ENCODE measurements around the gene CASKIN2. TPM values are rescaled to one million over a fixed set of nuclear protein-coding genes. Genes with fewer than 3 reads are reported as not detected.

Gene CASKIN2
- total RNA-seq, 1 experiment from 2014 or later = 40.0 TPM

GRCh38 chr17:75509528-75510258 lies 5.6 kb downstream of the CASKIN2 start:
- H3K27me3 ChIP-seq (ENCODE audit: control insufficient read depth, insufficient read depth, low read length) = no peaks in the 10 kb centered on the region
- TF ChIP-seq TCF7L2 (IDR thresholded peaks at IDR 0.05; ENCODE audit: low read depth, low read length) (no peak), POLR2AphosphoS5 (IDR thresholded peaks at IDR 0.05; ENCODE audit: low read depth, low read length) (no peak), SIN3A (IDR thresholded peaks at IDR 0.05; ENCODE audit: borderline replicate concordance, insufficient read depth, low read depth, low read length) (no peak)
- TF ChIP-seq, protein P1, sequence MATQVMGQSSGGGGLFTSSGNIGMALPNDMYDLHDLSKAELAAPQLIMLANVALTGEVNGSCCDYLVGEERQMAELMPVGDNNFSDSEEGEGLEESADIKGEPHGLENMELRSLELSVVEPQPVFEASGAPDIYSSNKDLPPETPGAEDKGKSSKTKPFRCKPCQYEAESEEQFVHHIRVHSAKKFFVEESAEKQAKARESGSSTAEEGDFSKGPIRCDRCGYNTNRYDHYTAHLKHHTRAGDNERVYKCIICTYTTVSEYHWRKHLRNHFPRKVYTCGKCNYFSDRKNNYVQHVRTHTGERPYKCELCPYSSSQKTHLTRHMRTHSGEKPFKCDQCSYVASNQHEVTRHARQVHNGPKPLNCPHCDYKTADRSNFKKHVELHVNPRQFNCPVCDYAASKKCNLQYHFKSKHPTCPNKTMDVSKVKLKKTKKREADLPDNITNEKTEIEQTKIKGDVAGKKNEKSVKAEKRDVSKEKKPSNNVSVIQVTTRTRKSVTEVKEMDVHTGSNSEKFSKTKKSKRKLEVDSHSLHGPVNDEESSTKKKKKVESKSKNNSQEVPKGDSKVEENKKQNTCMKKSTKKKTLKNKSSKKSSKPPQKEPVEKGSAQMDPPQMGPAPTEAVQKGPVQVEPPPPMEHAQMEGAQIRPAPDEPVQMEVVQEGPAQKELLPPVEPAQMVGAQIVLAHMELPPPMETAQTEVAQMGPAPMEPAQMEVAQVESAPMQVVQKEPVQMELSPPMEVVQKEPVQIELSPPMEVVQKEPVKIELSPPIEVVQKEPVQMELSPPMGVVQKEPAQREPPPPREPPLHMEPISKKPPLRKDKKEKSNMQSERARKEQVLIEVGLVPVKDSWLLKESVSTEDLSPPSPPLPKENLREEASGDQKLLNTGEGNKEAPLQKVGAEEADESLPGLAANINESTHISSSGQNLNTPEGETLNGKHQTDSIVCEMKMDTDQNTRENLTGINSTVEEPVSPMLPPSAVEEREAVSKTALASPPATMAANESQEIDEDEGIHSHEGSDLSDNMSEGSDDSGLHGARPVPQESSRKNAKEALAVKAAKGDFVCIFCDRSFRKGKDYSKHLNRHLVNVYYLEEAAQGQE (IDR thresholded peaks at IDR 0.05; ENCODE audit: insufficient read depth in 1 of 2, low read depth in 2 of 2, low read length in 1 of 2) = no peak
- TF ChIP-seq, protein P2, sequence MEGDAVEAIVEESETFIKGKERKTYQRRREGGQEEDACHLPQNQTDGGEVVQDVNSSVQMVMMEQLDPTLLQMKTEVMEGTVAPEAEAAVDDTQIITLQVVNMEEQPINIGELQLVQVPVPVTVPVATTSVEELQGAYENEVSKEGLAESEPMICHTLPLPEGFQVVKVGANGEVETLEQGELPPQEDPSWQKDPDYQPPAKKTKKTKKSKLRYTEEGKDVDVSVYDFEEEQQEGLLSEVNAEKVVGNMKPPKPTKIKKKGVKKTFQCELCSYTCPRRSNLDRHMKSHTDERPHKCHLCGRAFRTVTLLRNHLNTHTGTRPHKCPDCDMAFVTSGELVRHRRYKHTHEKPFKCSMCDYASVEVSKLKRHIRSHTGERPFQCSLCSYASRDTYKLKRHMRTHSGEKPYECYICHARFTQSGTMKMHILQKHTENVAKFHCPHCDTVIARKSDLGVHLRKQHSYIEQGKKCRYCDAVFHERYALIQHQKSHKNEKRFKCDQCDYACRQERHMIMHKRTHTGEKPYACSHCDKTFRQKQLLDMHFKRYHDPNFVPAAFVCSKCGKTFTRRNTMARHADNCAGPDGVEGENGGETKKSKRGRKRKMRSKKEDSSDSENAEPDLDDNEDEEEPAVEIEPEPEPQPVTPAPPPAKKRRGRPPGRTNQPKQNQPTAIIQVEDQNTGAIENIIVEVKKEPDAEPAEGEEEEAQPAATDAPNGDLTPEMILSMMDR (IDR thresholded peaks at IDR 0.05) = no peak
- no peaks in the 10 kb centered on the region for H3K9me3 ChIP-seq (ENCODE audit: control insufficient read depth, insufficient read depth, low read depth, low read length)
- DNase-seq (ENCODE audit: low read depth, low spot score) = no peak
- ChIA-PET POLR2A (no interaction called here), CTCF (no interaction called here)
- no peaks in the 10 kb centered on the region; the same call in 1 of the 2 replicates for H3K36me3 ChIP-seq (ENCODE audit: control insufficient read depth, insufficient read depth, low read length)
- peaks cover 42% of the 10 kb centered on the region for H3K4me1 ChIP-seq (ENCODE audit: control insufficient read depth, insufficient read depth, low read length)
- no peak overlapping the region for H3K27ac ChIP-seq (ENCODE audit: low read length)
- ATAC-seq = no peak
- in situ Hi-C loops (cut with HindIII; ENCODE audit: low pct_unique_long_range_greater_than_20kb, low sequenced_read_pairs) (no loop called here), intact Hi-C loops (cut with micrococcal nuclease; ENCODE audit: unreplicated experiment) (loop anchor here (5.0 kb wide), 1 partner anchor 82 kb away; no protein-coding TSS in a partner anchor)
- H3K4me3 ChIP-seq (ENCODE audit: low read depth in 2 of 2, low read length in 2 of 2) = no peak overlapping the region
- no TSS peak for BruUV-seq (replicated peaks)

DNA sequence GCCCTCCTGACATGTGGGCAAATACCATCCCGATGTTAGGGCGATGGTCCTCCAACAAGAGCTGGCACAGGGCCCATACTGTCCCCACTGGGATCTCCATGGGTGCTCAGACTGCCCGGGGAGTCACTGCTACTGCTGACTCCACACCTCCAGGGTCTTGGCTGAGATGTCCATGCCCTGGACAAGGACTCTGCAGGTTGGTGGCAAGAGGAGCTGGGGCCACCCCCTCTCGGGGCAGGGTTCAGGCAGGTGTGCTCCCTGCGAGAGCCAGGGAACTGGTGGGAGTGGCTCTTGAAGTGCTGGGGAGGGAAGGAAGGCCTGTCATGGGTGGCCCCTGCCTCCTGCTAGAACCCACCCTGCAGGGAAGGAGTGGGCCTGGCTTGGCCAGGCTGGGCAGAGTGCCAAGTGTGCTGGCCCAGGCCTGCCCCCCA lies 6.4 kb downstream of the CASKIN2 start:
- Histone ChIP-seq H3K4me1 (ENCODE audit: control insufficient read depth, insufficient read depth, low read length) (peaks cover 35% of the 10 kb centered on the region), H3K27me3 (ENCODE audit: control insufficient read depth, insufficient read depth, low read length) (no peaks in the 10 kb centered on the region), H3K27ac (ENCODE audit: low read length) (no peak overlapping the region), H3K9me3 (ENCODE audit: control insufficient read depth, insufficient read depth, low read depth, low read length) (no peaks in the 10 kb centered on the region), H3K4me3 (ENCODE audit: low read depth in 2 of 2, low read length in 2 of 2) (no peak overlapping the region), H3K36me3 (ENCODE audit: control insufficient read depth, insufficient read depth, low read length) (no peaks in the 10 kb centered on the region)
- ChIA-PET POLR2A (no interaction called here), CTCF (interaction anchor here (0.7 kb wide), 1 partner anchor 111 kb away, joined by 4 read pairs; no protein-coding TSS in a partner anchor)
- no TSS peak for BruUV-seq (replicated peaks)
- ATAC-seq (0 out of 2 replicates have a peak, but pooled peaks have one; percentile 1), DNase-seq (ENCODE audit: low read depth, low spot score) (no peak)
- TF ChIP-seq, protein P2 (IDR thresholded peaks at IDR 0.05) = no peak
- no peak for TF ChIP-seq POLR2AphosphoS5 (IDR thresholded peaks at IDR 0.05; ENCODE audit: low read depth, low read length)
- no peak for TF ChIP-seq TCF7L2 (IDR thresholded peaks at IDR 0.05; ENCODE audit: low read depth, low read length)
- TF ChIP-seq, protein P1 (IDR thresholded peaks at IDR 0.05; ENCODE audit: insufficient read depth in 1 of 2, low read depth in 2 of 2, low read length in 1 of 2) = no peak
- TF ChIP-seq SIN3A (IDR thresholded peaks at IDR 0.05; ENCODE audit: borderline replicate concordance, insufficient read depth, low read depth, low read length) = no peak
- in situ Hi-C loops (cut with HindIII; ENCODE audit: low pct_unique_long_range_greater_than_20kb, low sequenced_read_pairs) = no loop called here
- intact Hi-C loops (cut with micrococcal nuclease; ENCODE audit: unreplicated experiment) = loop anchor here (5.0 kb wide), 1 partner anchor 82 kb away; no protein-coding TSS in a partner anchor

All from Panc1 (cell line).